Activated naive CD4-positive, alpha-beta T cell treated with Interleukin-2 at 50 U/mL for 16 hours (primary cell): ENCODE results near the gene ACOD1.
A peak's percentile ranks its signal among the peaks of the same experiment; 100 is the strongest.
"Not testable (repeated sequence)": the region's sequence is repeated elsewhere in the genome, so short reads cannot be mapped to it uniquely, and the experiment has no call there.

Experiments used
- DNase-seq: peaks from one replicate; pipeline ENCODE4 v3.0.0-alpha.2; 2020

The ACOD1 gene

DNA sequence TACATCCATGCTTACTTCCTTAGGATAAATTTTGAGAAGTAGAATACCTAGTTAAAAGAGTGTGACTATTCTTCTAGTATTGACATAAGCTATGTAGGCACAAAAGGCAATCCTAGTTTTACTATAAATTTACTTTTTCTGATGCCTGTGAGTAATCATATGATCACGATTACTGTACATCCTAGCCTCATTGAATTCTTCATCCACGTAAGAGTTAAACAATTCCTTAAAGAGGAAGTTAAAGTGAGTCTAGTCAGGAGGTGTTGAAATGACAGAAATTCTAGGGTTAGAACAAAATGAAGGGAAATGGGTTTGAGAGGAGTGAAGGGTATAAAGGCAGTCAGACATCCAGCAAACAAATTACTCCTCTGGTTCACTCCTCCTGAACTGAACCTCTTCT is at the start of gene ACOD1:
Gene ACOD1 (plus strand): TSS at position 363 of the 400 bp plus-strand sequence. CDS start 48 bp downstream, outside the sequence.
- DNase-seq, result no peak

DNA sequence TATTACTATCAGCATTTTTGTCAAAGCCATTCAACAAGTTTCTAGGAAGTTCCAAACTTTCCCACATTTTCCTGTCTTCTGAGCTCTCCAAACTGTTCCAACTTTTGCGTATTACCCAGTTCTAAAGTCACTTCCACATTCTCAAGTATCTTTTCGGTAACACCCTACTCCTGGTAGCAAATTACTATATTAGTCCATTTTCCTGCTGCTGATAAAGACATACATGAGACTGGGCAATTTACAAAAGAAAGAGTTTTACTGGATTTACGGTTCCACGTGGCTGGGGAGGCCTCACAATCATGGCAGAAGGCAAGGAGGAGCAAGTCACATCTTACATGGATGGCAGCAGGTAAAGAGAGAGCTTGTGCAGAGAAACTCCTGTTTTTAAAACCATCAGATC is 49.2 kb upstream of the ACOD1 start:
- not testable (repeated sequence) for DNase-seq

DNA sequence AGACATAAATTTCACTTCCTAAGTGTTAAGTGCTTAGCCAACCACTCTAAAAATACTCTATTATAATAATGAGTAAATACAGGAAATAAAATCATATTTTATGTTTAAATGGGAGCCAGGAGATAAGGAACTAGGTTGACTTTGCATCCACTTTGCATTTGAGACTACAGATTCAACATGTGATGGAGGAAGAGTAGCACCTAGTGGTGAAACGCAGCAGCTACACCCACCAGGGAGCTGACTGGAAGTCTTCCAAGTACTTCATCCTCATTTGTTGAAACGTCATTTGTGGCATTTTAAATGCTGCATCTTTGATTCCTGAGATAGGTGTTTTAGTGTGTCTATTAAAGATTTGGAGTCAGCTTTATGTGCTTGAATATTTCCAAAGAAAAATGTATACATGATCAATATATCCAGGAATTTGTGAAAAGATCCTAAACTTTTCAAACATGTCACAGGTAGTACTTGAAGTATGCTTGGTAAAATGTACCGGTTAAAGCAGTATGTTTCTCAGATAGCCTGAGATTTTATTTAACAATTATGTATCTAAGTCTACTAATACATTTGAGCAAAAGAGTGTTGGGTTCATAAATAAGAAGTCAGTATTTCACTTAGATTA is 44.7 kb upstream of the ACOD1 start:
- DNase-seq, result peak; percentile 70

DNA sequence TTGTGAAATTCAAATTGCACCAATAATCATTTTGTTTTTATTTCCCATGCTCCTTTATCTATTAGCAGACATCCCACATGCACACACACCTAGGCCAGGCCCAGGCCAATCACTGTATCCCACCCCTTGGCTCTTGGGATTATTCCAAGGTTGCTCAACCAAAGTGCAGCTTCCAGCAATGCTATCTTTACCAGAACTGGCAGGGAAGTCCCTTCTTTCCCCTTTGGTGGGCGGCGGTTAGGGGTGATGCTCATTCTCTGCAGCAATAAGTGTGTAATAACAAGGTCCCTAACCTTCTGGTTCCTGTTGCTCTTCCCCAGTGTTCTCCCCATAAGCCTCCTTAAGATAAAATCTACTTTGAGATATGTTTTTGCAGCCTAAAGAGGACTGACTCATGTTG is 43.8 kb upstream of the ACOD1 start:
- DNase-seq, result no peak

DNA sequence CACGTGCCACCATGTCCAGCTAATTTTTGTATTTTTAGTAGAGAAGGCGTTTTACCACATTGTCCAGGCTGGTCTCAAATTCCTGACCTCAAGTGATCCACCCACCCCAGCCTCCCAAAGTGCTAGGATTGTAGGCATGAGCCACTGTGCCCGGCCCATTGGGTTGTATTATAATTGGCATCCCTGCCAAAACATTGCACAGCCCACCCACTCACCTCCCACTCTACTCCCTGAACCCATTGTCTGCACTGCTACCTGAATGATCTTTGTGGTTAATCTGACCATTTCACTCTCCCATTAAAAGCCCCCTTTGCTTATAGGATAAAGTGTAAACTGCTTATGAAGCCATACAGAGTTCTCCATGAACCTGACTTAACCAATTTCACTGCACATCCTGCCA is 35.8 kb upstream of the ACOD1 start:
- no peak for DNase-seq

DNA sequence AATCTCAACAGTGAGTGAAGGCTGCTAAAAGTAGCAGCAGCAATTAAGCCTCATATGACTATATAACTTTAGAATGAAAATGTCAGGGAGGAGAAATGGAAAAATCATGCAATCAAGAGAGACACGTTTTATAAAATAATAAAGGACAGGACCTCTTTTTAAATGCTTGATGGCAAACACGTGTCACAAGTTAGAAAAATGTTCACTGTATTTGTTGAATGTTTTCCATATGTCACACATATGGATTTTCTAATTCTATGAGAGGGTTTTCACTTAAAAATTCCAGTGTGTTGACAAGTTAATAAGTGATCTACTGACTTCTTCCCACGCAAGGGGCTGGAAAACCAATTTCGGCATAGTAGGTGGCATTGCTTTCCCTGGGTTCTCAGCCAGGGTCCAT is 34.4 kb upstream of the ACOD1 start:
- no peak for DNase-seq

DNA sequence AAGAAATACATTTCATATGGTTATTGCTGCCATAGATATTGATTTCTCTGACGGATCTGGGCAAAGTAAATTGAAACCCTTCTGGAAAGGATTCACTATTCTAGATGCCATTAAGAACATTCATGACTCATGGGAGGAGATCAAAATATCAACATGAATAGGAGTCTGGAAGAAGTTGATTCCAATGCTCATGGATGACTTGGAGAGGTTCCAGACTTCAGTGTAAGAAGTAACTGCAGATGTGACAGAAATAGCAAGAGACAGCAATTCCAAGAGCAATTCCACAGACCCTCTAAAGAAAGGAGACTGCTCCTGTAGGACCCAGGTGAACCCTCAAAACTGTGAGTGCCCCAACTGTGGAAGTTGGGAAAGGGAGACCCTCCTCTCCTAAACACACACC is 31.2 kb upstream of the ACOD1 start:
- DNase-seq, result no peak

DNA sequence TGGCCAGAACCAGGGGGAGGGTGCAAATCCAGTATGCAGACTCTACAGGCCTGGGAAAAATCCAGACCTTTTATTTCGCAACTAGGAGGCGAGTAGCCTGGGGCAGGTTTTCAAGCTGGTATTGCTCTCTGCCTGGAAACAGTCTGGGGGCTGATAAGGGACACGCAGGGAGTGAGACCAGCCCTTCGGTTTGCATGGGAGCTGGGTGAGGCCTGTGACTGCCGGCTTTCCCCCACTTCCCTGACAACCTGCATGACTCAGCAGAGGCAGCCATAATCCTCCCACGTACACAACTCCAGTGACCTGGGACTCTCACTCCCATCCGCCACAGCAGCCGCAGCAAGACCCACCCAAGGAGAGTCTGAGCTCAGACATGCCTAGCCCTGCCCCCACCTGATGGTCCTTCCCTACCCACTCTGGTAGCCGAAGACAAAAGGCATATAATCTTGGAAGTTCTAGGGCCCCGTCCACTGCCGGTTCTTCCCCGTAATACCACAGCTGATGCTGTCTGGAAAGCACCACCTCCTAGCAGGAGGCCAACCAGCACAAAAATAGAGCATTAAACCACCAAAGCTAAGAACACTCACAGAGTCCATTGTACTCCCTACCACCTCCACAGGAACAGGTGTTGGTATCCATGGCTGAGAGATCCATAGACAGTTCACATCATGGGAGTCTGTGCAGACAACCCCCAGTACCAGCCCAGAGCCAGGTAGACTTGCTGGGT is 30.4 kb upstream of the ACOD1 start:
- not testable (repeated sequence) for DNase-seq

DNA sequence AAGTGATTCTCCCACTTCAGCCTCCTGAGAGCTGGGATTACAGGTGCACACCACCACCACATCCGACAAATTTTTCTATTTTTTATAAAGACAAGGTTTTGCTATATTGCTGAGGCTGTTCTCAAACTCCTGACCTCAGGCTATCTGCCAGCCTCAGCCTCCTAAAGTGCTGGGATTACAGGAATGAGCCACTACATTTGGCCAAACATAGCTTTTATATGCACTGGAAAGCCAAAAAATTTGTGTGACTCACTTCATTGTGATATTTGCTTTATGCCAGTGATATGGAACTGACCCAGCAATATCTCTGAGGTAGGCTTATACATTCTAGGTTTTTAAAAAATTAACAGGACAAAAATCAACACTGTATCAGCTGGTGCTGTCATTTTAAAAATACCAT is 26.8 kb upstream of the ACOD1 start:
- DNase-seq, result no peak

DNA sequence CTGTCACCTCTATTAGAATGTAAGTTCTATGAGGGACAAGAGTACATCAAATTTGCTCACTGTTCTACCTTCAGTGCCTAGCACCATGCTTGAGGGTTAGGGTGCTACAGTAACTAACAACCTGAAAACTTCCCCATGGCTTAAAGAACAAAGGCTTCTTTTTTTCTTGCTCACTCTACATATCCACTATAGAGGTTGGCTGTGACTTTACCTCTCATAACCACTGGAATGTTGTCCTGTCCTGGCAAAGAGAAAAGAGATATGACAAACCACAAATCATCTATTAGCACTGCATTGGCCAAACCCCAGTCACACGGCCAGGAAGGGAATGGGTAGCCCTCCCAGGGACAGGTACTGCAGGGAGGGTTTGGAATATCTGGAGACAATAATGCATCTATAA is 23.2 kb upstream of the ACOD1 start:
- DNase-seq, result no peak

DNA sequence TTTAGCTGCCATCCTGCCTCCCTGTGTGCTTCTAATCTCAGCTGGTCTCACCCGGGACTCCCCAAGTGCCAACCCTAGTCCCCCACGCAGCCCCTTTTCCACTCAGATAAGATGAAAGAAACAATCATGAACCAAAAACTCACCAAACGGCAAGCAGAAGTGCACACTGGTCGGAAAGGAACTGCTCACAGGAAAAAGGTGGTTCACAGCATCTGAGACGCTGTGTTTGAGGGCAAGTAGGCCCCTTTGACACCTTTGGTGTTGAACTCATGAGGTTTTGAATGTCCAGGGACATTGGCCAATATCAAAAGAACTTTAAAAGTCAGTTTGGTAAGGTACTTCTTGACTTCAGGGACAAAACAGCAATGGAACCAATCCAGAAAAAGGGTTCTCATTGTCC is 20.4 kb upstream of the ACOD1 start:
- no peak for DNase-seq

DNA sequence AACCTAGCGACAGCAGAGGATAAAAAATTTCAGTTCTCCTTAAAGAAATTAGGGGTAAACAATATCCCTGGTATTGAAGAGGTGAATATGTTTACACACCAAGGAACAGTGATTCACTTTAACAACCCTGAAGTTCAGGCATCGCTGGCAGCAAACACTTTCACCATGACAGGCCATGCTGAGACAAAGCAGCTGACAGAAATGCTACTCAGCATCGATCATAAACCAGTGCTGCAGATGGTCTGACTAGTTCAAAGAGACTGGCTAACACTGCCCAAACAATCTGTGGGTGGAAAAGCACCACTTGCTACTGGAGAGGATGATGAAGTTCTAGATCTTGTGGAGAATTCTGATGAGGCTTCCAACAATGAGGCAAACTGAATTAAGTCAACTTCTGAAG is 19.9 kb upstream of the ACOD1 start:
- DNase-seq, result no peak

DNA sequence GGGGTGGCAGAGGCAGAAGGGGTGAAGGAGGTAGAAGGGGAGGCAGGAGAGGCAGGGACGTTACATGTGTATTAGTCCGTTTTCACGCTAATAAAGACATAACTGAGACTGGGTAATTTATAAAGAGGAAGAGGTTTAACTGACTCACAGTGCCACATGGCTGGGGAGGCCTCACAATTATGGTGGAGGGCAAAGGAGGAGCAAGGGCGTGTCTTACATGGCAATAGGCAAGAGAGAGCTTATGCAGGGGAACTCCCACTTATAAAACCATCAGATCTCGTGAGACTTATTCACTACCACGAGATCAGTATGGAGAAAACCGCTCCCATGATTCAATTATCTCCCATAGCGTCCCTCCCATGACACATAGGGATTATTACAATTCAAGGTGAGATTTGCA is 19.0 kb upstream of the ACOD1 start:
- no peak for DNase-seq

DNA sequence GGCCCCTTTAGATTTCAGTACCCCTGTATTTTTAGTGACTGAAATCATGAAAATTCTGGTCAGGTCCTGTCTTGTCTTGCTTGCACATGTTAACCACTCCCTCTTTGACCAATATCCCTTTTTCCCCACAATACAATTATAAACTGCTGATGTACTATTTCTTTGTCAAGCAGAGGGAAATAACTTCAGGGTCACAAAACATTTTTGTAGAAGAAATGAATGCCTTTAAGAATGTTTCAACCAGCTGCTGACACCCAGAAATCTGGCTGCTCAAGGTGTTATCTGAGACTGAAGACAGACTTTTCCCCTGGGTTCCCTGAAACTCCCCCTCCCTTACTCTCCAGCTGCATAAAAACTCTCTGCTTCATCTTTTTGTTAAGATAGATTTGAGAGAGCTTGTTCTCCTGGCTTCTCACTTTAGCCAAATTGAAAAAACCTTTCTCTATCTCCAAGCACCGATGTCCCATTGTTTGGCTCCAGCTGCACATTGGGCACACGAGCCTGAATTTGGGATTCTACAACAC is 18.4 kb upstream of the ACOD1 start:
- DNase-seq, result no peak

DNA sequence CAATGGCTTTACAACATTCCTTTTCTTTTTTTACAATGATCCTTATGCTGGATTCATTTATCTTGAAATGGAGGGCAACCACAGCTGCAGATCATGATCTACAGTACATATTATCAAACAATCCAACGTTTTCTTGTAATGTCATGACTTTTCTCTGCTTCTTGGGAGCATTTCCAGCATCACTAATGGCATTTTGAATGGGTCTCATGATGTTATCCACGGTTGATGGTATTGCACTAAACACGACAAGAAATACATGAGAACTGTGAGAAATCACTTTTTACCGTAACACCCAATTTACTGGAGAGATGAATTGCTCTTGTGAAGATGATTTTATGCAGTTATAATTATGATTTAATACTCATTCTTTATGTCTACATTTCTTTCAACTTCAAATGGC is 16.2 kb upstream of the ACOD1 start:
- DNase-seq, result no peak

DNA sequence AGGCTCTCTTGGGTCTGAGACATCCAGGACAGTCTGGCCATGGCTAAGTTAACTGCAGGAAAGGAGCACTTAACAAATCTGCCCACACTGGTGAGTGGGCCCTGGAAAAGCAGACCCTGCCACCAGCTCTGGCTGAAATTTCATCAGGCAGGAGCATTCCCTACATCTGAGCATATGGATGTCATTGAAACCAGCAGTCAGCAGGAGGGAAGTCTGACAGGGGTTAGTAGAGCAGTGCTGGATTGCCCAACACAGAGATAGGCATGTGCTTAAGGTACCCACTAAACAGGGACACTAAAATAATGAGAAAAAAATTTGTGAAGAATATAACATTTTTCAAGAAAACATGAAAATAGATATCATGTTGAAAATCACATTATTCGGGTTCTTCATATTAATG is 13.6 kb upstream of the ACOD1 start:
- no peak for DNase-seq

DNA sequence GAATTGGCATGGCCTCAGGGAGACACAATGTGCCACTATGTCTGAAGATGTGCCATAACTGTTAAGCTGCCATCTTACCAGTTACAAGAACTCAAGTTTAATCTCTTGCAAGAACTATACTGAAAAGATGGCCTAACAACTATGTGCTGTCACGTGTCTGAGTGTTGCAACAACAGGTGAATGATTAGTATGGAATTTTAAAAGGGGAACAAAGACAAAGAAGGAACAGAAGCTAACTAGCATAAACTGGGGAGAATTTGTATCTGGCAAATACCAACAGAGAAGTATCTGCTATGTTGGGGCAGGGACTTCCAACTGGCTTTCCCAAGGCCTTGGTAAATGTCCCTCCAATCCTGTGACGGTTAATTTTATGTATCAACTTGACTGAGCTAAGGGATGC is 11.5 kb upstream of the ACOD1 start:
- no peak for DNase-seq

DNA sequence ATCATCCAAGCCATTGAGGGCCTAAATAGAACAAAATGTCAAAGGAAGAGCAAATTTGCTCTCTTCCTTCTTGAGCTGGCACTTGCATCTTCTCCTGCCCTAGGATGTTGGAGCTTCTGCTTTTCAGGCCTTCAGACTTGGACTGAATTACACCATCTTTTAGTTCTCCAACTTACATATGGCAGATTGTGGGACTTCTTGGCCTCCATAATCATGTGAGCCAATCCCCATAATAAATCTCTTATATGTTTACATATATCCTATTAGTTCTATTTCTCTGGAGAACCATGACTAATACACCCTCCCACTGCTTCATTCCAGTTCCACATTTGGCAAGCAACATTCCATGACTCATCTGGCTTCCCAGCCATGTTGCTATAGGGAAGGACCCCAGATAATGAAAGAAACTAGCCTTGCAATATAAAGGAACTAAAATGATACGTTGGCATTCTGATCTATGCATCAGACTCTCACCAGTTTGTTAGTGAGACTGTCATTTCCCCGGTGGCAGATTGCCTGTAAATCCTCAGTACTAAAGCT is 11.0 kb upstream of the ACOD1 start:
- no peak for DNase-seq

DNA sequence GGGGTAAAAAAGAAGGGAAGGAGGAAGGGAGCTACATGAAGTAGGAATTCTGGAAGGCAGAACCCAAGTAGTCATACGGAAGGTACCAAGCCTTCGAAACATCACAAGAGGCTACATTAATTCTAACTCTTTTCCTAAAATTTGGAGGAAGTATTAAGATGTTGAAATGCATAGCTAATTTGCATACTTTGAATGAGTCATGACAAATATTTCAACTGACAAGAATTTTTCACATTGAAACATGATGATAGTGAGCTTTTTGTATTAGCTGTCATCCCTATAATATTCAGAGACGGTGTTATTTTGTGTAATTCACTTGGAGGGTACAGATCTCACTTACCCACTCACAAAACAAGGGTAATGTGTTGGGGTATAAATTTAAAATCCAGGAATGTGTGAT is 9.1 kb upstream of the ACOD1 start:
- no peak for DNase-seq

DNA sequence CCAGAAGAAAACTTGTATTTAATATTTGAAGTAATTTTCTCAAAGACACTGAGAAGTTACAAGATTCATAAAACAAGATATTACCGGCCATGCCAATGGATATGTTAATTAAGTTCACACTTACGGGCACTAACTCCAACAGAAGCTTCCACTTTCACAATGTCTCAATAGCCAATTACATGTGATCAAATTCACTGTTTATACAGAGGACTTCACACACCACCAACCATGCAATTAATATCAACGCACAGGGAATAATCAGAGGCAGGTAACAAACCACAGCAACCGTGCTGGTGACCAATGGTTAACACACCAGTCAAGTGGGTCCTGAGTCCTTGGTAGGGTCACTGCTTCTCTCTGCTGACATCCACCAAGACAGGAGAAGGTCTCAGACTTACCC is 5.9 kb upstream of the ACOD1 start:
- no peak for DNase-seq

DNA sequence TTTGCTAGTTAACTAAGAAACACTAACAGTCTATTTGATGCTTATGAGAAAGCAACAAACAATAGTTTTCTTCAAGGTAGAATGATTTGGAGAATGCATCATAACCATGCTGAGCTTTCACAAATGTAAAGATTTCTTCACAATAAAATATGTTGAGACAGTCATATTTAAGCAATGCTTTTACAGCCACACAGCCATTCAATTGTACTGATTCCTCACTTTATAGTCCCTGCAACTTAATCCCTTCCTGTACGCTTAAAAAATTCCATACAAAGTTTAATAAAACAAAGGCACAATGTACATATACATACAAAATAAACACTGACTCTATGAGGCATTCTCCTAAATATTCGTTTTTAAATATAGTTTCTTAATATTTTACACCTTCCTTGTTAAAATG is 4.7 kb upstream of the ACOD1 start:
- no peak for DNase-seq

DNA sequence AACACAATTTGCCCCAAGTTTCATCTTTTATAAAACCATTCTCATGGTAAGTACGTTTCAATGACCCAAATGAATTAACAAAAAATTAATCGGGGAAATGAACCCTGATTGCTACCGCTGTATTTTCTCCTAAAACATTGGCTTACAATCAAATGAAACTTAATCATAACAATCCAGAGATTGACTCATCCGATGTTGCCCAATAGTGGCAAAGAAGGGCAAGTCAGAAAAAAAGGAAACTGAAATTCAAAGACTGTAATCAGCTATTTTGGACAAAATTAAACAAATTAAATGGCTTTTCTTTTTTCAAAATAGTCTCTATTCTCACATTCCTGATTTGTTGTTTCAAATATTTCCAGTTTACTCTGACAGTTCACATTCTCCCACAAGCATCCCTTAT is 3.9 kb upstream of the ACOD1 start:
- no peak for DNase-seq

DNA sequence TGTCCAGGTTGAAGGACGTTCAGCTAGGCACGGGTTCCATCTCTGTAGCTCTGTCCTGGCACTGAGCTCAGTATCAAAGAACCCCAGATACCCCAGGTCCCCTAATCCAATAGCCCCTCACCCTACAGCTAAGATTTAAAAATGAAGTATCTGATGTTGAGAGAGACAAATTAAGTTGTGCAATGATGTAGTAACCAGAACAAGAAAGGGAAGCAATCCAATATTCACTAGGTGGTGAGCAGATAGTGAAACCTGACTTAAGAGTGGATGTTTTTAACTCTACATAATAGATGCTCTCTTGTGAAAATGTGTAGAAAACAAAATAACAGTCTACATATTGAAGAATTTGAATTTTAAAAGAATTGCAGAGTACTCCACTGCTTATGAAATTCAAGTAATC is 1.8 kb downstream of the ACOD1 start:
- no peak for DNase-seq

DNA sequence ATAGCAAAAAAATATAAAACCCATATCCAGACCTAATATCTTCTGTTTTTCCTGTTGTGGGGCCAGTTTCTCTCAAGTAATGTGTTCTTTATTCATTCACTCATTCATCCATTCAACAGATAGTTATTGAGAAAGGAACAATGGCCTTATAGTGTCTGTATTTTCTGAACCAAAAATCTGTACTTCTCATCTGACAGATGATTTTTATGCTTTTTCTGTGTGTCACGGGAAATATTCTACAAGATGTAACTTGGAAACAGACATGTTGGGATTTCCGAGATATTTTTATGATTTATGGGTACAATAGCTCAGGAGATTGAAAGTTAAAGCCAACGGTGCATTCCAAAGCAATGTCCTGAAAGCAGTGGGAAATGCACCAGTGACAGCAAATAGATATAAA is 5.7 kb downstream of the ACOD1 start:
- no peak for DNase-seq

DNA sequence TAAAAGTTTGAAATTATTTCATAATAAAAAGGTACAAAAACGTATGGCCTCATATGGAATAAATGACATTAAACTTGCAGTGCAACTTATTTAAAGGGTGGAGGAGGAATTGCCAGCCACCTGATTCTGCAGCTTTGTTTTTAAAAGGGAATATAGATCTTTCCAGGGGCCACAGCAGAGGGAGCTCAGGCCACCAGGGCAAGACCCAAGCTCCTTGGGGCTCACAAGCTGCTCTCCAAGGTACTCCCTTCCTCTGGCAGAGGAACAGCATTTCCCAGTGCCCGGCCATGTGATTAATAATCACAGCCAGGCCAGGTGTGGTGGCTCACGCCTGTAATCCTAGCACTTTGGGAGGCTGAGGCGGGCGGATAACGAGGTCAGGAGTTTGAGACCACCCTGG is 6.2 kb downstream of the ACOD1 start:
- DNase-seq, result no peak
